GM12878 (cell line): ENCODE results near the gene TMEM30A. TPM values are rescaled to one million over a fixed set of nuclear protein-coding genes. Genes with fewer than 3 reads are reported as not detected.

Source experiments
- ATAC-seq: fragments of 200-7000 bp; cut with Tn5 transposase; 3 replicates; pipeline ENCODE4 v1.9.1; 2020; ENCODE audit warnings: mild to moderate bottlenecking, moderate library complexity
- BruUV-seq: library from RNA; stranded (reverse); fragments of 400-500 nt; replicated peaks from 2 replicates; lab custom pipeline; 2021; lab: Mats Ljungman, UMichigan
- CTCF ChIA-PET: fragments of 300-600 bp; sonication (Branson Sonifier 250); formaldehyde crosslinking; extraction: SDS; loops from one replicate; lab custom pipeline; 2021; ENCODE audit warnings: inconsistent platforms; lab: Yijun Ruan, JAX
- POLR2A ChIA-PET: fragments of 350-600 bp; formaldehyde crosslinking; extraction: SDS; loops from one replicate; lab custom pipeline; 2021; ENCODE audit warnings: inconsistent platforms; lab: Charles Lee
- RAD21 ChIA-PET: fragments of 300-600 bp; sonication (Branson Sonifier 250); formaldehyde crosslinking; loops from one replicate; lab custom pipeline; 2023; ENCODE audit warnings: antibody characterized with exemption; ENCODE audit not compliant: unreplicated experiment; lab: Charles Lee
- SMC1A ChIA-PET: fragments of 300-600 bp; sonication (Branson Sonifier 250); formaldehyde crosslinking; loops from one replicate; lab custom pipeline; 2023; ENCODE audit not compliant: unreplicated experiment, uncharacterized antibody; lab: Charles Lee
- DNase-seq: peaks from one replicate; pipeline ENCODE4 v3.0.0-alpha.2; 2011; ENCODE audit warnings: low read depth, low spot score
- FAIRE-seq: peaks from 3 replicates; lab custom pipeline; 2011; peaks lifted over from hg19 to GRCh38; lab: Jason Lieb, UNC
- H2AFZ ChIP-seq: 2 replicates; pipeline ENCODE4 v1.6.0; 2011; ENCODE audit warnings: low read depth, low read length, control low read depth; ENCODE audit not compliant: control insufficient read depth
- H3K27ac ChIP-seq: 2 replicates; pipeline ENCODE4 v1.5.1; 2011; ENCODE audit warnings: control low read depth; ENCODE audit not compliant: control insufficient read depth, insufficient read depth
- H3K27me3 ChIP-seq, 2 experiments: replicated peaks in 1 of 2; 2 replicates each; pipeline versions ENCODE4 v1.6.0 to v1.6.1; 2011; ENCODE audit warnings: low read length in 1 of 2; ENCODE audit not compliant: control insufficient read depth in 2 of 2, insufficient read depth in 2 of 2
- H3K36me3 ChIP-seq, 2 experiments: 2 replicates each; pipeline ENCODE4 v1.5.1; 2011; ENCODE audit warnings: low read length in 1 of 2; ENCODE audit not compliant: control insufficient read depth in 2 of 2, insufficient read depth in 2 of 2
- H3K4me1 ChIP-seq: 2 replicates; pipeline ENCODE4 v1.6.1; 2011; ENCODE audit warnings: mild to moderate bottlenecking, low read length, moderate library complexity, mixed read lengths; ENCODE audit not compliant: control insufficient read depth, insufficient read depth
- H3K4me2 ChIP-seq: 2 replicates; pipeline ENCODE4 v1.6.0; 2011; ENCODE audit warnings: control low read depth; ENCODE audit not compliant: control insufficient read depth, insufficient read depth
- H3K4me3 ChIP-seq: fragments of 200-600 bp; sonication (generic); 2 replicates; pipeline ENCODE4 v1.5.1; 2016
- H3K79me2 ChIP-seq: 2 replicates; pipeline ENCODE4 v1.6.0; 2011; ENCODE audit warnings: low read length; ENCODE audit not compliant: control insufficient read depth, insufficient read depth
- H3K9ac ChIP-seq: 2 replicates; pipeline ENCODE4 v1.8.0; 2011; ENCODE audit warnings: low read length, control low read depth, mixed read lengths; ENCODE audit not compliant: control insufficient read depth, insufficient read depth
- H3K9me3 ChIP-seq: replicated peaks from 3 replicates; pipeline ENCODE4 v1.5.1; 2011; ENCODE audit warnings: mild to moderate bottlenecking, low read length; ENCODE audit not compliant: control insufficient read depth, insufficient read depth
- H4K20me1 ChIP-seq: 2 replicates; pipeline ENCODE4 v1.6.0; 2011; ENCODE audit not compliant: control insufficient read depth, insufficient read depth
- E2F4 ChIP-seq: IDR thresholded peaks from 2 replicates; pipeline ENCODE4 v1.6.1; 2012; ENCODE audit warnings: low read depth, low read length, improper control_type of control experiment
- E4F1 ChIP-seq: fragments of 450-650 bp; IDR thresholded peaks from 2 replicates; pipeline ENCODE4 v1.6.1; 2018; ENCODE audit warnings: borderline replicate concordance, mild to moderate bottlenecking; ENCODE audit not compliant: partially characterized antibody
- FOS ChIP-seq: IDR thresholded peaks from 3 replicates; pipeline ENCODE4 v1.6.1; 2011; ENCODE audit warnings: borderline replicate concordance; ENCODE audit not compliant: insufficient read length; ENCODE audit errors: extremely low read depth
- FOXK2 ChIP-seq: fragments of 450-650 bp; IDR thresholded peaks from 2 replicates; pipeline ENCODE4 v1.6.1; 2017; ENCODE audit warnings: mild to moderate bottlenecking, moderate library complexity
- FOXM1 ChIP-seq: IDR thresholded peaks from 2 replicates; pipeline ENCODE4 v1.6.1; 2012; ENCODE audit warnings: low read depth, mild to moderate bottlenecking, inconsistent platforms, low read length, moderate library complexity
- MTA2 ChIP-seq: fragments of 450-650 bp; IDR thresholded peaks from 2 replicates; pipeline ENCODE4 v1.6.1; 2016; ENCODE audit warnings: low read depth, mild to moderate bottlenecking, moderate library complexity
- PAX5 ChIP-seq: IDR thresholded peaks from 2 replicates; pipeline ENCODE4 v1.6.1; 2011; ENCODE audit warnings: low read depth, low read length, borderline replicate concordance
- RCOR1 ChIP-seq: conservative IDR thresholded peaks from 2 replicates; pipeline ENCODE4 v1.6.1; 2012; ENCODE audit warnings: low read depth, low read length, improper control_type of control experiment
- SKIL ChIP-seq: fragments of 450-650 bp; IDR thresholded peaks from 2 replicates; pipeline ENCODE4 v1.6.1; 2017; ENCODE audit warnings: mild to moderate bottlenecking, low read depth, inconsistent platforms; ENCODE audit not compliant: poor library complexity, severe bottlenecking
- YBX1 ChIP-seq: fragments of 450-650 bp; IDR thresholded peaks from 2 replicates; pipeline ENCODE4 v1.6.1; 2016; ENCODE audit warnings: antibody characterized with exemption
- ZNF24 ChIP-seq: fragments of 450-650 bp; IDR thresholded peaks from 2 replicates; pipeline ENCODE4 v1.6.1; 2017; ENCODE audit warnings: antibody characterized with exemption, mild to moderate bottlenecking
- ZNF687 ChIP-seq: fragments of 450-650 bp; IDR thresholded peaks from 2 replicates; pipeline ENCODE4 v1.6.1; 2017; ENCODE audit warnings: mild to moderate bottlenecking, moderate library complexity
- ZSCAN29 ChIP-seq: fragments of 450-650 bp; IDR thresholded peaks from 2 replicates; pipeline ENCODE4 v1.6.1; 2017; ENCODE audit warnings: mild to moderate bottlenecking, moderate library complexity
- WGBS: methylation state at CpG from one replicate; pipeline ENCODE4 v1.1.6; 2016; ENCODE audit warnings: low lambda C conversion rate; ENCODE audit not compliant: insufficient replicate concordance, insufficient coverage; ENCODE audit errors: missing lambda C conversion rate; 5-methylcytosine and 5-hydroxymethylcytosine counted together
- in situ Hi-C: fragments of 300-500 bp; cut with MboI; formaldehyde crosslinking; loops from 9 replicates; pipeline ENCODE4 v1.14.3; 2018; ENCODE audit warnings: mixed read lengths
- intact Hi-C: fragments of 100-400 bp; cut with micrococcal nuclease; formaldehyde crosslinking; loops from one replicate; pipeline ENCODE4 v1.14.2; 2022; ENCODE audit not compliant: unreplicated experiment
- polyA plus RNA-seq, 11 experiments: library from polyadenylated mRNA; depleted of rRNA in 4 of 11; unstranded in 6 of 11; stranded (reverse) in 5 of 11; fragments of >200 nt; fragmentation: Nextera tagmentation in 4 of 11; fragmentation: Illumina TruSeq in 1 of 11; extraction: Ambion mirVana in 4 of 11; extraction: Trizol in 1 of 11; gene quantifications; 1 replicate in 1 of 11; 2 replicates in 10 of 11; pipeline versions ENCODE4 v1.2.1 to v1.2.3, GENCODE V29; 2011 to 2016; ENCODE audit warnings: inconsistent platforms in 2 of 11, missing spikeins in 2 of 11, low read depth in 1 of 11
- total RNA-seq, 4 experiments: library from RNA; depleted of rRNA in 3 of 4; stranded (reverse); fragments of >200 nt in 3 of 4; fragmentation: Illumina TruSeq in 1 of 4; extraction: Trizol in 1 of 4; gene quantifications; 2 replicates each; pipeline versions ENCODE4 v1.2.1 to v1.2.3, GENCODE V29; 2013 to 2021

The TMEM30A gene
- total and polyA plus RNA-seq, 10 of the 15 experiments (the other 5 are each of a cell fraction or from before 2014, with no cell fraction given) = 11.9 to 61.6 (median 43.2) TPM

GRCh38 chr6:75306064-75306463 lies 21.5 kb upstream of the TMEM30A start (continued):
- TF ChIP-seq ZNF687 = no peak
- no peak for TF ChIP-seq MTA2
- no peak for TF ChIP-seq FOS
- TF ChIP-seq YBX1 = no peak
- no peak for TF ChIP-seq FOXM1
- TF ChIP-seq ZSCAN29 = no peak
- TF ChIP-seq, all 136 proteins: peak for 0

GRCh38 chr6:75305573-75305972 lies 21.0 kb upstream of the TMEM30A start:
- in situ Hi-C loops = no loop called here
- SMC1A ChIA-PET = interaction anchor here (0.8 to 1.8 kb wide), 10 partner anchors 8 to 221 kb away, joined by 3 to 8 read pairs (median 4); no protein-coding TSS in a partner anchor
- H3K27me3 ChIP-seq = no peaks in the 10 kb centered on the region
- no peaks in the 10 kb centered on the region for H3K79me2 ChIP-seq
- no peaks in the 10 kb centered on the region for H3K36me3 ChIP-seq
- FAIRE-seq (no peak), ATAC-seq (0 out of 3 replicates have a peak, but pooled peaks have one; percentile 22), DNase-seq (no peak)
- no peak overlapping the region for H3K4me2 ChIP-seq
- no peaks in the 10 kb centered on the region for H3K9me3 ChIP-seq
- RAD21 ChIA-PET = interaction anchor here (0.8 to 1.5 kb wide), 7 partner anchors 28 to 258 kb away, joined by 3 to 4 read pairs (median 3); no protein-coding TSS in a partner anchor
- no peak overlapping the region for H2AFZ ChIP-seq
- WGBS = 63% methylated on average over 5 of the region's 5 CpGs
- BruUV-seq = no TSS peak
- H4K20me1 ChIP-seq = no peaks in the 10 kb centered on the region
- intact Hi-C loops = no loop called here
- no peak overlapping the region for H3K27ac ChIP-seq
- no peak overlapping the region for H3K9ac ChIP-seq
- POLR2A ChIA-PET = interaction anchor here (0.5 kb wide), 1 partner anchor 453 kb away, joined by 3 read pairs; no protein-coding TSS in a partner anchor
- no peaks in the 10 kb centered on the region for H3K4me1 ChIP-seq
- CTCF ChIA-PET = interaction anchor here (0.8 to 3.2 kb wide), 8 partner anchors 8 to 222 kb away, joined by 3 to 15 read pairs (median 5); no protein-coding TSS in a partner anchor
- no peak overlapping the region for H3K4me3 ChIP-seq
- TF ChIP-seq ZNF24 = no peak
- TF ChIP-seq E2F4 = no peak
- no peak for TF ChIP-seq FOXK2
- TF ChIP-seq RCOR1 = no peak
- TF ChIP-seq E4F1 = no peak
- no peak for TF ChIP-seq SKIL
- TF ChIP-seq PAX5 = no peak
